Parietal lobe (tissue), 1 donor: ENCODE data around the gene COQ10A. TPM values are rescaled to one million over a fixed set of nuclear protein-coding genes. Genes with fewer than 3 reads are reported as not detected.

ENCODE experiments used
- total RNA-seq: library from RNA; depleted of rRNA; stranded (reverse); fragments of >200 nt; gene quantifications from one replicate; pipeline ENCODE4 v1.2.3, GENCODE V29; 2014

The COQ10A gene
- total RNA-seq = 17.5 TPM

GRCh38 chr12:56266693-56267442, at the start of gene COQ10A:
TSS of gene COQ10A (plus strand) at chr12:56266942. CDS start at chr12:56267119, 177 bp downstream.

GRCh38 chr12:56221757-56222530, 44.8 kb upstream of the COQ10A start, which contains the start of gene RNF41:
TSS of gene RNF41 (minus strand) at chr12:56221922. CDS start at chr12:56214047, 7,875 bp downstream.

GRCh38 chr12:56224102-56224701, 42.5 kb upstream of the COQ10A start, which contains the start of gene NABP2:
TSS of gene NABP2 (plus strand) at chr12:56224342. CDS start at chr12:56224857, 515 bp downstream.

GRCh38 chr12:56229916-56230431, 36.8 kb upstream of the COQ10A start, which contains the start of gene SLC39A5:
TSS of gene SLC39A5 (plus strand) at chr12:56230051. CDS start at chr12:56231275, 1,224 bp downstream.

GRCh38 chr12:56258068-56258819, 8.5 kb upstream of the COQ10A start, which contains the start of gene ANKRD52:
TSS of gene ANKRD52 (minus strand) at chr12:56258384. CDS start at chr12:56258269, 115 bp downstream.

GRCh38 chr12:56299853-56300643, 33.3 kb downstream of the COQ10A start, which contains the start of gene CS:
TSS of gene CS (minus strand) at chr12:56300330. CDS start at chr12:56300201, 129 bp downstream.

GRCh38 chr12:56315622-56316473, 49.1 kb downstream of the COQ10A start, which contains the start of gene CNPY2:
TSS of gene CNPY2 (minus strand) at chr12:56315988. CDS start at chr12:56315217, 771 bp downstream.

Other genes starting within 250 kb of the COQ10A start
- 8.5 TPM for gene IKZF4, start 245.9 kb upstream of the COQ10A start, total RNA-seq
- gene RPS26, start 225.0 kb upstream of the COQ10A start, total RNA-seq = 22.8 TPM
- gene ERBB3, start 186.8 kb upstream of the COQ10A start, total RNA-seq = 3.4 TPM
- gene PA2G4, start 162.4 kb upstream of the COQ10A start, total RNA-seq = 91.7 TPM
- 1,201 TPM for gene RPL41, start 150.3 kb upstream of the COQ10A start, total RNA-seq
- 12.8 TPM for gene ZC3H10, start 148.7 kb upstream of the COQ10A start, total RNA-seq
- gene ESYT1, start 138.7 kb upstream of the COQ10A start, total RNA-seq = 24.4 TPM
- gene MYL6B, start 114.4 kb upstream of the COQ10A start, total RNA-seq = 91.1 TPM
- 311 TPM for gene MYL6, start 108.6 kb upstream of the COQ10A start, total RNA-seq
- 149 TPM for gene SMARCC2, start 77.5 kb upstream of the COQ10A start, total RNA-seq
- gene RNF41, start 45.0 kb upstream of the COQ10A start, total RNA-seq = 77.9 TPM
- gene NABP2, start 42.6 kb upstream of the COQ10A start, total RNA-seq = 18.5 TPM
- not detected for gene SLC39A5, start 36.9 kb upstream of the COQ10A start, total RNA-seq
- 35.4 TPM for gene ANKRD52, start 8.6 kb upstream of the COQ10A start, total RNA-seq
- gene CS, start 33.4 kb downstream of the COQ10A start, total RNA-seq = 149 TPM
- gene CNPY2, start 49.0 kb downstream of the COQ10A start, total RNA-seq = 51.6 TPM
- gene PAN2, start 67.1 kb downstream of the COQ10A start, total RNA-seq = 54.8 TPM
- not detected for gene IL23A, start 71.9 kb downstream of the COQ10A start, total RNA-seq
- gene STAT2, start 93.2 kb downstream of the COQ10A start, total RNA-seq = 115 TPM
- gene APOF, start 95.9 kb downstream of the COQ10A start, total RNA-seq = not detected
- 5.3 TPM for gene TIMELESS, start 182.5 kb downstream of the COQ10A start, total RNA-seq
- gene MIP, start 187.7 kb downstream of the COQ10A start, total RNA-seq = not detected
- 6.3 TPM for gene SPRYD4, start 201.6 kb downstream of the COQ10A start, total RNA-seq
- gene GLS2, start 221.2 kb downstream of the COQ10A start, total RNA-seq = 6.3 TPM